Measurements from ENCODE around the gene TRIO.
"Not testable (repeated sequence)": the region's sequence is repeated elsewhere in the genome, so short reads cannot be mapped to it uniquely, and the experiment has no call there.

The TRIO gene

GRCh38 chr5:14421851-14422250 lies 278.7 kb downstream of the TRIO start:
- no peak for DNase-seq

- DNase-seq = no peak
Measured at GRCh38 chr5:14424011-14424685, 281.0 kb downstream of the TRIO start.

- no peak for DNase-seq
Measured at GRCh38 chr5:14425559-14425958, 282.4 kb downstream of the TRIO start.

- DNase-seq = no peak
Measured at GRCh38 chr5:14426521-14426920, 283.4 kb downstream of the TRIO start.

- DNase-seq = no peak
Measured at GRCh38 chr5:14428302-14429081, 285.4 kb downstream of the TRIO start.

GRCh38 chr5:14429101-14430050 lies 286.2 kb downstream of the TRIO start:
- no peak for DNase-seq

- DNase-seq = no peak
Measured at GRCh38 chr5:14431534-14431933, 288.4 kb downstream of the TRIO start.

GRCh38 chr5:14432931-14433589 lies 289.9 kb downstream of the TRIO start:
- no peak for DNase-seq

GRCh38 chr5:14435481-14435880 lies 292.3 kb downstream of the TRIO start:
- DNase-seq = no peak

GRCh38 chr5:14436122-14436521 lies 293.0 kb downstream of the TRIO start:
- DNase-seq = not testable (repeated sequence)

GRCh38 chr5:14436801-14437542 lies 293.8 kb downstream of the TRIO start:
- no peak for DNase-seq

- no peak for DNase-seq
Measured at GRCh38 chr5:14438195-14438606, 295.1 kb downstream of the TRIO start.

- no peak for DNase-seq
Measured at GRCh38 chr5:14439087-14439871, 296.1 kb downstream of the TRIO start.

- DNase-seq = no peak
Measured at GRCh38 chr5:14440223-14440581, 297.1 kb downstream of the TRIO start.

- no peak for DNase-seq
Measured at GRCh38 chr5:14440582-14441431, 297.7 kb downstream of the TRIO start.

- no peak for DNase-seq
Measured at GRCh38 chr5:14441641-14442040, 298.5 kb downstream of the TRIO start.

- DNase-seq = no peak
Measured at GRCh38 chr5:14442536-14442935, 299.4 kb downstream of the TRIO start.

- DNase-seq = no peak
Measured at GRCh38 chr5:14443671-14444093, 300.5 kb downstream of the TRIO start.

- DNase-seq = no peak
Measured at GRCh38 chr5:14444161-14444560, 301.0 kb downstream of the TRIO start.

- no peak for DNase-seq
Measured at GRCh38 chr5:14445013-14445412, 301.9 kb downstream of the TRIO start.

Measured in cortex of kidney (tissue), 1 donor.